Embryonic facial prominence (tissue), 1 donor: Measurements from ENCODE around the gene ILKAP.

Source experiments
- DNase-seq: peaks from one replicate; pipeline ENCODE4 v3.0.0-alpha.2; 2016; ENCODE audit errors: extremely low spot score

The ILKAP gene, protein sequence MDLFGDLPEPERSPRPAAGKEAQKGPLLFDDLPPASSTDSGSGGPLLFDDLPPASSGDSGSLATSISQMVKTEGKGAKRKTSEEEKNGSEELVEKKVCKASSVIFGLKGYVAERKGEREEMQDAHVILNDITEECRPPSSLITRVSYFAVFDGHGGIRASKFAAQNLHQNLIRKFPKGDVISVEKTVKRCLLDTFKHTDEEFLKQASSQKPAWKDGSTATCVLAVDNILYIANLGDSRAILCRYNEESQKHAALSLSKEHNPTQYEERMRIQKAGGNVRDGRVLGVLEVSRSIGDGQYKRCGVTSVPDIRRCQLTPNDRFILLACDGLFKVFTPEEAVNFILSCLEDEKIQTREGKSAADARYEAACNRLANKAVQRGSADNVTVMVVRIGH

GRCh38 chr2:238203094-238203972 lies at the start of gene ILKAP:
TSS of gene ILKAP (minus strand) at chr2:238203695. CDS start at chr2:238203553, 142 bp downstream.
- DNase-seq: peak; percentile 78

DNA sequence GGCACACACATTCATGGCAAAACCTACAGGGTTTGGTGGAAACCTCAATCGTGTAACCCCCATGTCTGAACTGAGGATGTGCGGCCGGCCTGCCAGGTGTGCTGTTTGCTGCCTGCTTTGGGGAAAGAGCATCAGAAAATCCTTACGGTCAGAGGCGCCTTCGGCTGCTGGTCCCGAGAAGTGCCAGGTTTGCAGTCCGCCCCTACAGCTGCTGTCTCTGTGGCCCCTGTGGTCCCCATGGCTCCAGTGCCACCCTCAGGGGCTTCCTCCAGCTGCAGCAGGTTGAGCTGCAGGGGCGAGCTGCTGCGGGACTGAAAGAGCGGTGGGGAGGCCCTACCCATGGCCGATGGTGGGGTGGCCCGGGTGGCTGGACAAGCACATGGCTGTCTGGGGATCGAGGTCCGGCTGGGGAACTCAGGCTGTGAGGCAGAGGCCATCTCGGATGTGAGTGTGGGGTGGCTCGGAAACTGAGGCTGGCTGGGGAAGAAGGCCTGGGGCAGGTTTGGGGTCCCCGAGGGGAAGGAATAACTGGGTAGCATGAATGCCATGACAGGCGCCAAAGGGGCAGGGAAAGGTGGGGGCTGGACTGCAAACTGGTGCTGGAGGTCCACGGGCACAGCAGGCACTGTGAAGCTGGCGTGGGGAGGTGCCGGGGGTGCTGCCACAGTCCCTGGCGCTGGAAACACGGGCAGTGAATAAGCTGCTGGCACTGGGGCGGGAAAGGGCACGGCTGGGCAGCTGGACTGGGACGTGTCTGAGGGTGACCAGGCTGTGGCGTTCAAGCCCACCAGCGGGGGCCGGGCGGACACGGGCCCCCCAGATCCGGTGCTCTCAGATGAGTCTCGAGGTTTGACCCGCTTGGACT lies 49.5 kb upstream of the ILKAP start:
- DNase-seq: no peak

DNA sequence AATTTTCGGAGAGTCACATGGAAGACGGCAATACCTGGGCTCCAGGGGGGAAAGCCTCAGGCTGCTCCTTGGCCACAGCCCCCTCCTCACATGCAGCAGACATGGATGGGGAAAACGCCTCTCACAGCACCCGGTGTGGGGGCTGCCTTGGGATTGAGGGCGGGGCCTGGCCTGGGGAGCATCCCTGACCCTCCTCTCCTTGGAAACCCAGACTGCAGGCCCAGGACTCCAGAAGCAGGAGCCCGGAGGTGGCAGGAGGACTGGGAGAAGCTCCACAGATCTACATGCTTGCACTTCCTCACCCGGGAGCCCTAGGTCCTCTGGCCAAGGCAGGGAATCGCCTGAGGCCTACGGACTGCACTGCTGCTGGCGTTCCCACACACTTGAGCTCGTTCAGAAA lies 48.5 kb upstream of the ILKAP start:
- DNase-seq: no peak

- no peak for DNase-seq
These were observed 47.8 kb upstream of the ILKAP start for GRCh38 chr2:238251331-238251730.

DNA sequence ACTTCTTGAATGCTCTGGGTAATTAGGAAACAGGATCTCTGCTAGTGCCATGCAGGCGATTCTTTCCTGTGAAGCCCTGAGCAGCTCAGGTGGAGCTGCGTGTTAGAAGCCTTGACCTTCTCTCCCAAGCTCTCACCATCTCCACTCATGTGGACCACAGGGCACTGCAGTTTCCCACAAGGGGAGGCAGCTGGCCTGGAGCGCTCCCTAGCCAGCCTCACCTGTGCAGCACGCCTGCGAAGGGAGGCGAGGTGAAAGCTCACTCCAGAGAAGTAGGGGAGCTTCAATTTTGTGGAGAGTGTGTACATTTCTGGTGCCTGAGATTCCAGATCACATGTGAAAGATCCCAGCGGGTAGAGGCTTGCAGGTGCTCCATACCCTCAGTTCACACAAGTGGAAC lies 47.4 kb upstream of the ILKAP start:
- DNase-seq: no peak

DNA sequence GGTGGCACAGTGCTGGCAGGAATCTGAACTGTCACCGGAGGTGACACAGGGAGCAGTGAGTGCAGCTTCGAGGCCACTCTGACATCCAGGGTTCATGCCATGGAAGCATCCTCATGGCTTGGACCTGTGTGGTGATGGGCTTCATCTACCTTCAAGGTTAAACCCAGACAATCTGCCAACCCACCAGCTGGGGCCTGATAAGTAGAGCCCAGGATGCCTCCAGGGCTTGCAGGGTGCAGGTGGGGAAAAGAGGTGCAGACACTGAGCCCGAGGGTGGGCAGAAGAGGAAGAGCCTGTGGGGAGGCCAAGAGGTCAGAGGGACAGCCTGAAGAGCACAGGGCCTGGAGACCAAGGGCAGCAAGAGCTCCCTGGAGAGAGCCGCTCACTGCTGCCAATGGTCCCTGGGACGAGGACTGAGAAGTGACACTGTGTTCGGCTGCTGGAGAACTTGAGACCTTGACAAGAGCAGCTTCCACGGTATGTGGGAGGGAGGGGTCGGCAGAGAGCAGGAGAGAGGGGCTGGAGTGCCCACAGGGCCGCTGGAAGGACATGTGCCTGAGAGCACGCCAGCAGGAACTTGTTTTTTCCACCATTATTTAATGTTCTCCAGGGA lies 44.5 kb upstream of the ILKAP start:
- DNase-seq: no peak

GRCh38 chr2:238247002-238247822 lies 43.7 kb upstream of the ILKAP start:
- DNase-seq: no peak

- no peak for DNase-seq
These were observed 40.7 kb upstream of the ILKAP start for GRCh38 chr2:238244151-238244550.

GRCh38 chr2:238243496-238244076 lies 40.1 kb upstream of the ILKAP start:
- no peak for DNase-seq

- no peak for DNase-seq
These were observed 39.4 kb upstream of the ILKAP start for GRCh38 chr2:238242731-238243495.

- DNase-seq: no peak
These were observed 38.5 kb upstream of the ILKAP start for GRCh38 chr2:238241970-238242369.

GRCh38 chr2:238240757-238241711 lies 37.5 kb upstream of the ILKAP start:
- DNase-seq: no peak

GRCh38 chr2:238239863-238240756 lies 36.6 kb upstream of the ILKAP start, which contains the start of gene HES6:
TSS of gene HES6 (minus strand) at chr2:238240038. CDS start at chr2:238239905, 133 bp downstream.
- peak; percentile 42 for DNase-seq

DNA sequence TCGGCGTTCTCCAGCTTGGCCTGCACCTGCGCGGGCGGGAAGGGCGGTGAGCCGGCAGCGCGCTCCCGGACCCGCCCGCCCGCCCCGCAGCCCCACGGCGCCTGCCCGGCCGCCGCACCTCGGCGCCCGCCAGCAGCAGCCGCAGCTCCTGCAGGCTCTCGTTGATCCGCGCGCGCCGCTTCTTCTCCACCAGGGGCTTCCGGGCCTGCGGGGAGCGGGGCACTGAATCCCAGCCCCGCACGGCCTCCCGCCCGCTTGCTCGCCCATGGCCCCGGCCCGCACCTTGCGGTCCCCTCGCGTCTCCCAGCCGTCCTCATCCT lies 36.0 kb upstream of the ILKAP start:
- DNase-seq: no peak

DNA sequence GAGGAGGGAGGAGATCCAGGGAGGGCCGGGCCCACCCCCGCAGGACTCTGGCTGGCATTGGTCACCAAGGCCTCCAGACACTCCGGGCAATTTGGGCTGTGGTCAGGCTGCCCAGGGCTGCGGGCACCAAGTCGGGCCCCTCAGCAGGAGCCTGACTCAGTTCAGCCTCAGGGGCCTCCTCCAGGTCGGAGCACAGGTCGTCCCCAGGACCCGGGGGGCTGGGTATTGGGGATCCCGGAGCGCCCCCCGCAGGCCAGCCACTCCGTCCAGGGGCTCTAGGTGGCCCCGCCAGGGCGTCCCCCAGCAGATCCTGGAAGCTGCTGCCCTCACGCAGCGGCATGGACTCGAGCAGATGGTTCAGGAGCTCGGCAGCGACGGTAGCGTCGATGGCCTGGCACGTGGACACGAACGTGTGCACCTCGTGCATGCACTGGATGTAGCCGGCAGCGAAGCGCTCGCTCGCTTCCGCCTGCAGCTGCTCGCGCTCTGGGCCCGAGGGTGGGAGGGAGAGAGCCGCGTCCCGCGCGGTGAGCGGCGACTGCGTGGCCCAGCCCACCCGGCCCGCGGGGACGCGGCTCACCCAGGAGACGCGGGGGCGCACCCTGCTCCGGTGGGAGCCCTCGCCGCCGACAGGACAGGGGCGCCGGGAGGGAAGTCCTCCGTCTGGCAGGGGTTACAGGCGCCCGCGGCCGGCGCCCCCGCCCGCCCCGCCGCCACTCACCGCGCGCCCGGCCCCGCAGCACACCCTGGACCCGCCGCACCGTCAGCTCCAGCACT lies 35.5 kb upstream of the ILKAP start:
- DNase-seq: no peak

DNA sequence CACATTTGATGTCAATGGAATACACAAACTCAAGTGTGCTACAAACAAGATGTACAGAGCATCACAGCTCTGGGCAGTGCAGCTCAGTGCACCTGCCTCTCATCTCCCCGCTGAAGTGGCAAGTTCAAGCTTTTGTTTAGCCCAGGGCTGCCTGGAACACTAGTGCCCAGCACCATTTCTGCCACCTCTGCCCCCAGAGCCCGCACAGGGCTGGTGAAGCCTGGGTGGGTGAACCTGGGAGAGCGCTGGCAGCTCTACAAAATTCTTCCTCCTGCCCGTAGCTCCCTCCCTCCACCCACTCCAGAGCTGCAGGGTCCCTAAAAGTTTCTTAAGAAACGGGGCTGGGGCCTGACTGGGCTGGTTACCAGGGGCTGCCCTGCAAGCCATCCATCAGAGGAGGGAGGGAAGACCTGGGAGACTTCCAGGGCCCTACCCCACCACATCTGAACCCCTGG lies 34.8 kb upstream of the ILKAP start:
- DNase-seq: no peak
